Caco-2 (cell line): ENCODE measurements around the gene TMTC2. TPM values are rescaled to one million over a fixed set of nuclear protein-coding genes. Genes with fewer than 3 reads are reported as not detected.

Experiments used
- BruUV-seq: library from RNA; stranded (reverse); fragments of 400-500 nt; replicated peaks from 2 replicates; lab custom pipeline; 2021; lab: Mats Ljungman, UMichigan
- CTCF ChIA-PET: fragments of 300-600 bp; sonication (Branson Sonifier 250); formaldehyde crosslinking; loops from one replicate; lab custom pipeline; 2022; ENCODE audit warnings: antibody characterized with exemption; lab: Charles Lee
- POLR2A ChIA-PET: fragments of 300-600 bp; sonication (Branson Sonifier 250); formaldehyde crosslinking; loops from one replicate; lab custom pipeline; 2022; ENCODE audit warnings: antibody characterized with exemption; lab: Charles Lee
- DNase-seq, 2 experiments: peaks; one replicate each; pipeline versions ENCODE4 v3.0.0 to v3.0.0-alpha.2; 2020 to 2022
- H3K27me3 ChIP-seq: replicated peaks from 2 replicates; pipeline ENCODE4 v1.6.0; 2011; ENCODE audit warnings: low read length; ENCODE audit not compliant: control insufficient read depth, insufficient read depth
- H3K36me3 ChIP-seq: 2 replicates; pipeline ENCODE4 v1.5.1; 2011; ENCODE audit warnings: low read length; ENCODE audit not compliant: control insufficient read depth, insufficient read depth
- H3K4me1 ChIP-seq: fragments of 250-450 bp; sonication (Bioruptor Pico); 2 replicates; pipeline ENCODE4 v1.5.1; 2020; ENCODE audit warnings: mild to moderate bottlenecking
- H3K4me3 ChIP-seq: 2 replicates; pipeline ENCODE4 v1.5.1; 2011; ENCODE audit warnings: low read depth, mild to moderate bottlenecking, control low read depth, low read length
- H3K9me3 ChIP-seq: fragments of 250-450 bp; sonication (Bioruptor Pico); 2 replicates; pipeline ENCODE4 v1.5.1; 2020; ENCODE audit warnings: mild to moderate bottlenecking, moderate library complexity
- H3K27ac Mint-ChIP-seq: one replicate; pipeline ENCODE4 v1.8.0; 2022; ENCODE audit warnings: mixed read lengths; ENCODE audit not compliant: unreplicated experiment
- H3K27me3 Mint-ChIP-seq: one replicate; pipeline ENCODE4 v1.8.0; 2022; ENCODE audit warnings: mixed read lengths; ENCODE audit not compliant: insufficient read depth, unreplicated experiment
- H3K36me3 Mint-ChIP-seq: one replicate; pipeline ENCODE4 v1.8.0; 2022; ENCODE audit warnings: mild to moderate bottlenecking, mixed read lengths; ENCODE audit not compliant: insufficient read depth, unreplicated experiment
- H3K4me1 Mint-ChIP-seq: one replicate; pipeline ENCODE4 v1.8.0; 2022; ENCODE audit warnings: low read depth, mixed read lengths; ENCODE audit not compliant: unreplicated experiment
- H3K4me3 Mint-ChIP-seq: one replicate; pipeline ENCODE4 v1.8.0; 2022; ENCODE audit warnings: mild to moderate bottlenecking, moderate library complexity, mixed read lengths; ENCODE audit not compliant: unreplicated experiment
- H3K9me3 Mint-ChIP-seq: one replicate; pipeline ENCODE4 v1.8.0; 2022; ENCODE audit warnings: mixed read lengths; ENCODE audit not compliant: unreplicated experiment
- CTCF ChIP-seq, 2 experiments: fragments of 200-600 bp in 1 of 2; IDR thresholded peaks; 1 replicate in 1 of 2; 2 replicates in 1 of 2; pipeline versions ENCODE4 v1.5.1 to v1.8.0; 2011 to 2022; ENCODE audit warnings: antibody characterized with exemption in 1 of 2, control low read depth in 1 of 2, inconsistent platforms in 1 of 2, low read depth in 1 of 2, low read length in 1 of 2, mild to moderate bottlenecking in 1 of 2, moderate library complexity in 1 of 2; ENCODE audit not compliant: insufficient read depth in 1 of 2, severe bottlenecking in 1 of 2, unreplicated experiment in 1 of 2
- intact Hi-C: fragments of 100-400 bp; cut with micrococcal nuclease; formaldehyde crosslinking; loops from one replicate; pipeline ENCODE4 v1.10.0; 2022; ENCODE audit not compliant: unreplicated experiment
- total RNA-seq: library from RNA; stranded (reverse); gene quantifications from 2 replicates; pipeline ENCODE4 v1.2.3, GENCODE V29; 2022

The TMTC2 gene
- total RNA-seq, 1 experiment from 2014 or later = 2.2 TPM

- Histone ChIP-seq H3K4me1 (no peaks in the 10 kb centered on the region), H3K36me3 (no peaks in the 10 kb centered on the region), H3K27me3 (no peaks in the 10 kb centered on the region), H3K9me3 (no peaks in the 10 kb centered on the region), H3K4me3 (no peak overlapping the region)
- intact Hi-C loops = no loop called here
- Mint-ChIP-seq H3K27me3 (peaks cover 6% of the 10 kb centered on the region), H3K4me3 (no peak overlapping the region), H3K36me3 (no peaks in the 10 kb centered on the region), H3K9me3 (no peaks in the 10 kb centered on the region), H3K27ac (no peak overlapping the region), H3K4me1 (no peaks in the 10 kb centered on the region)
- no TSS peak for BruUV-seq
- ChIA-PET POLR2A (no interaction called here), CTCF (no interaction called here)
- DNase-seq = no peak
- no peak for TF ChIP-seq CTCF (IDR thresholded peaks at IDR 0.05; ENCODE audit: insufficient read depth in 1 of 2, low read depth in 1 of 2, low read length in 1 of 2, severe bottlenecking in 1 of 2, unreplicated experiment in 1 of 2)
Measured at GRCh38 chr12:83128540-83128939, 441.8 kb downstream of the TMTC2 start.

- BruUV-seq = no TSS peak
- Histone ChIP-seq H3K36me3 (no peaks in the 10 kb centered on the region), H3K4me3 (no peak overlapping the region), H3K4me1 (no peaks in the 10 kb centered on the region), H3K9me3 (no peaks in the 10 kb centered on the region), H3K27me3 (no peaks in the 10 kb centered on the region)
- no peaks in the 10 kb centered on the region for H3K4me1 Mint-ChIP-seq
- H3K9me3 Mint-ChIP-seq = no peaks in the 10 kb centered on the region
- POLR2A ChIA-PET = no interaction called here
- H3K36me3 Mint-ChIP-seq = no peaks in the 10 kb centered on the region
- CTCF ChIA-PET = no interaction called here
- intact Hi-C loops = no loop called here
- H3K4me3 Mint-ChIP-seq = no peak overlapping the region
- H3K27me3 Mint-ChIP-seq = no peaks in the 10 kb centered on the region
- H3K27ac Mint-ChIP-seq = no peak overlapping the region
- DNase-seq = no peak
- TF ChIP-seq CTCF (IDR thresholded peaks at IDR 0.05; ENCODE audit: insufficient read depth in 1 of 2, low read depth in 1 of 2, low read length in 1 of 2, severe bottlenecking in 1 of 2, unreplicated experiment in 1 of 2) = no peak
Measured at GRCh38 chr12:83130178-83130577, 443.5 kb downstream of the TMTC2 start.

GRCh38 chr12:83132360-83132759 lies 445.7 kb downstream of the TMTC2 start:
- no peaks in the 10 kb centered on the region for H3K36me3 ChIP-seq
- Mint-ChIP-seq H3K27me3 (no peaks in the 10 kb centered on the region), H3K27ac (no peak overlapping the region), H3K4me1 (no peaks in the 10 kb centered on the region), H3K36me3 (no peaks in the 10 kb centered on the region), H3K4me3 (no peak overlapping the region), H3K9me3 (no peaks in the 10 kb centered on the region)
- POLR2A ChIA-PET = no interaction called here
- no peak overlapping the region for H3K4me3 ChIP-seq
- CTCF ChIA-PET = no interaction called here
- TF ChIP-seq CTCF (IDR thresholded peaks at IDR 0.05; ENCODE audit: insufficient read depth in 1 of 2, low read depth in 1 of 2, low read length in 1 of 2, severe bottlenecking in 1 of 2, unreplicated experiment in 1 of 2) = no peak
- H3K9me3 ChIP-seq = no peaks in the 10 kb centered on the region
- H3K27me3 ChIP-seq = no peaks in the 10 kb centered on the region
- intact Hi-C loops = no loop called here
- BruUV-seq = no TSS peak
- DNase-seq = no peak
- H3K4me1 ChIP-seq = no peaks in the 10 kb centered on the region
